GM20000 (cell line): ENCODE data around the gene SLC9A7.

ENCODE experiments used
- DNase-seq: peaks from one replicate; pipeline ENCODE4 v3.0.0; 2012; ENCODE audit warnings: low spot score
- CTCF ChIP-seq: IDR thresholded peaks from 2 replicates; pipeline ENCODE4 v1.5.1; 2012; ENCODE audit warnings: mild to moderate bottlenecking, control low read depth; ENCODE audit errors: extremely low read depth, missing control alignments

The SLC9A7 gene

DNA sequence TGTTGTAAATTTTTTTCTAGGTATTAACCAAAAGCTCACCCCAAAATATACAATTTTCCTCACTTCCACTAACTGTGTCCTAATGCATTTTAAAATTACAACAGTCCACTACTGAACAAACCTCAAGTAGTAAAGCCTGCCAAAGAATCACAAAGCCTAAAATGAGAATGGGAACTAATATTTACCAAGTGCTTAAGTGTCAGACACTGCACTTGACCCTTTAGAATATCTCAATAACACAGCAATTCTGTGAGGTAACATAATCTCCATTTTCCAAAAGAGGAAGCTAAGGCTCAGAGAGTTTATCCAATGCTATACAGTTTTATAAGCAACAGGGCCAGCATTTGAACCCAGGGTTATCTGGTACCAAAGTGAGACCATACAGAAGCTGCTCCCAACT, 4.9 kb downstream of the SLC9A7 start:
- no peak for TF ChIP-seq CTCF
- no peak for DNase-seq

- DNase-seq = no peak
- TF ChIP-seq CTCF = no peak
Observed at GRCh38 chrX:46750889-46751288, 8.0 kb downstream of the SLC9A7 start.

GRCh38 chrX:46744009-46744408, 14.9 kb downstream of the SLC9A7 start:
- no peak for TF ChIP-seq CTCF
- DNase-seq = no peak

GRCh38 chrX:46743046-46743445, 15.9 kb downstream of the SLC9A7 start:
- no peak for TF ChIP-seq CTCF
- no peak for DNase-seq

- no peak for TF ChIP-seq CTCF
- no peak for DNase-seq
Observed at GRCh38 chrX:46739736-46740135, 19.2 kb downstream of the SLC9A7 start.

GRCh38 chrX:46737462-46737861, 21.5 kb downstream of the SLC9A7 start:
- TF ChIP-seq CTCF = no peak
- no peak for DNase-seq

- no peak for DNase-seq
- TF ChIP-seq CTCF = no peak
Observed at GRCh38 chrX:46737041-46737440, 21.9 kb downstream of the SLC9A7 start.
